Measurements from ENCODE around the gene SRP9. TPM values are rescaled to one million over a fixed set of nuclear protein-coding genes. Genes with fewer than 3 reads are reported as not detected.
A peak's percentile ranks its signal among the peaks of the same experiment; 100 is the strongest.

The SRP9 gene
- total and polyA plus RNA-seq, 10 donors, result 145 to 269 (median 169) TPM

DNA sequence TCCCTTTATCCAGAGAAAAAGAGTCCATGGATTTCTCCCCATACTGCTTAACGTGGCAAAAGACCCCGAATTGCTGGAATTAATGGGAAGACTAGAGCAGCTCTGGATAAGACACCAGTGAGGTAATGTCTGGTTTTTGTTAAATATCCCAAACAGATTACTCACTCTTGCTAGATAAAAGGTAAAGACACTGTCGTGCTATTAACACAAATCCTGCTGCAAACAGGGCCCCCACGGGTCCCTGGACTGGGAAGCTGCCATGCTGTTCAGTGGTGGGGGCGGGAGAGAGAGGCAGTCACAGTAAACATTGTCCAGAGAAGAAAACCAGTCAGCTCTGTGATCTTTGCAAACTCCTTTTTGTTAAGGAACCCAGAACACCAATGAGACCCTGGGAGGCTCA, 15.2 kb upstream of the SRP9 start:
- Histone ChIP-seq H3K27me3 (replicated peaks in 1 of 7) (no peaks in the 10 kb centered on the region), H3K4me3 (no peak overlapping the region), H3K9me3 (no peaks in the 10 kb centered on the region), H3K36me3 (no peaks in the 10 kb centered on the region), H3K27ac (peak overlapping the region in 2 of 8 donors; percentile 64 to 73), H3K4me1 (peaks cover 25 to 52% (median 36%) of the 10 kb centered on the region in 6 donors)
- intact Hi-C loops (cut with DNase I; ENCODE audit: low total_unique reads), result loop anchor here (10.0 kb wide), 1 partner anchor 108 kb away; the partner anchor contains the start of gene ENAH
- DNase-seq, result peak; percentile 17
- no peak for TF ChIP-seq POLR2A (IDR thresholded peaks at IDR 0.05)
- TF ChIP-seq CTCF (IDR thresholded peaks at IDR 0.05 in 8 of 11, conservative IDR thresholded peaks at IDR 0.05 in 3 of 11), result no peak
- TF ChIP-seq POLR2AphosphoS5 (IDR thresholded peaks at IDR 0.05), result no peak
- 73 to 92% (median 88%) methylated on average over 5 of the region's 5 CpGs for WGBS, 5 donors

- WGBS, 5 donors, result 40 to 65% (median 49%) methylated on average over 9 of the region's 9 CpGs
- DNase-seq, result peak; percentile 64
- no peak for TF ChIP-seq POLR2A (IDR thresholded peaks at IDR 0.05)
- TF ChIP-seq CTCF (IDR thresholded peaks at IDR 0.05 in 8 of 11, conservative IDR thresholded peaks at IDR 0.05 in 3 of 11), result no peak
- TF ChIP-seq POLR2AphosphoS5 (IDR thresholded peaks at IDR 0.05), result peak in 2 of 3 donors; percentile 54 to 59
- Histone ChIP-seq H3K27ac (peak overlapping the region in 7 of 8 donors; percentile 49 to 76 (median 72)), H3K4me1 (peaks cover 18 to 66% (median 46%) of the 10 kb centered on the region in 6 donors), H3K4me3 (no peak overlapping the region), H3K9me3 (no peaks in the 10 kb centered on the region), H3K36me3 (no peaks in the 10 kb centered on the region), H3K27me3 (replicated peaks in 1 of 7) (no peaks in the 10 kb centered on the region)
- intact Hi-C loops (cut with DNase I; ENCODE audit: low total_unique reads), result loop anchor here (10.0 kb wide), 1 partner anchor 109 kb away; the partner anchor contains the start of gene ENAH
These were observed 13.7 kb upstream of the SRP9 start for GRCh38 chr1:225763716-225764548.

GRCh38 chr1:225765982-225766674, 11.5 kb upstream of the SRP9 start:
- peak; percentile 5 for DNase-seq
- Histone ChIP-seq H3K4me1 (peaks cover 18 to 81% (median 54%) of the 10 kb centered on the region in 6 donors), H3K4me3 (no peak overlapping the region), H3K36me3 (no peaks in the 10 kb centered on the region), H3K27me3 (replicated peaks in 1 of 7) (no peaks in the 10 kb centered on the region), H3K9me3 (no peaks in the 10 kb centered on the region), H3K27ac (peak overlapping the region in 5 of 8 donors; percentile 45 to 75 (median 61))
- intact Hi-C loops (cut with DNase I; ENCODE audit: low total_unique reads), result loop anchor here (10.0 kb wide), 1 partner anchor 111 kb away; the partner anchor contains the start of gene ENAH
- WGBS, 5 donors, result 91 to 98% (median 96%) methylated on average over 6 of the region's 6 CpGs
- TF ChIP-seq POLR2A (IDR thresholded peaks at IDR 0.05) (no peak), POLR2AphosphoS5 (IDR thresholded peaks at IDR 0.05) (no peak), CTCF (IDR thresholded peaks at IDR 0.05 in 8 of 11, conservative IDR thresholded peaks at IDR 0.05 in 3 of 11) (no peak)

Measured in spleen (tissue), 11 donors.